OCI-LY7 (cell line): Measurements from ENCODE around the gene XRN2.

Source experiments
- EZH2phosphoT487 ChIP-seq: fragments of 200-600 bp; sonication (generic); IDR thresholded peaks from 2 replicates; pipeline ENCODE4 v1.6.1; 2018; ENCODE audit warnings: low read depth, borderline replicate concordance, mild to moderate bottlenecking, mixed run types, antibody characterized with exemption, low read length, moderate library complexity, mixed read lengths
- TF ChIP-seq, protein P1 (sequence below): fragments of 200-600 bp; sonication (generic); conservative IDR thresholded peaks from 2 replicates; pipeline ENCODE4 v1.5.1; 2014; ENCODE audit warnings: mild to moderate bottlenecking, antibody characterized with exemption, low read length, moderate library complexity, mixed read lengths

DNA sequence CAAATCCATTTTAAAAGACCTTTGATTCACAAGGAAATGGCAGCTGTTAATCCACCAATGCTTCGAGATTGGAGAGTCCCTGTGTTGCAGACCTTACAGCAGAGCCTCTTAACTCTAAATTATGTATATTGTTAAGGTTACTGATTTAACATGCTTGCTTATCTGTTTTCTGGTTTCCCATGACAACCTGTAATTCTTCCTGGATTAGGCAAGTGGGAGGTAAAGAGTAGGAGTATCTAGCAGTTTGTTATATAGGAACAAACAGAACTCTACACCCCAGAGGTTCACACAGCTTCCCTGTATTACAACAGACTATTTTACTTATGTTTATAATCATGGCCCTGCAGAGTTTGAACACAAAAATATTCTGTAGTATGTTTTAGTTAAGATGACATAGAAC, 54.7 kb downstream of the XRN2 start:
- TF ChIP-seq, protein P1, sequence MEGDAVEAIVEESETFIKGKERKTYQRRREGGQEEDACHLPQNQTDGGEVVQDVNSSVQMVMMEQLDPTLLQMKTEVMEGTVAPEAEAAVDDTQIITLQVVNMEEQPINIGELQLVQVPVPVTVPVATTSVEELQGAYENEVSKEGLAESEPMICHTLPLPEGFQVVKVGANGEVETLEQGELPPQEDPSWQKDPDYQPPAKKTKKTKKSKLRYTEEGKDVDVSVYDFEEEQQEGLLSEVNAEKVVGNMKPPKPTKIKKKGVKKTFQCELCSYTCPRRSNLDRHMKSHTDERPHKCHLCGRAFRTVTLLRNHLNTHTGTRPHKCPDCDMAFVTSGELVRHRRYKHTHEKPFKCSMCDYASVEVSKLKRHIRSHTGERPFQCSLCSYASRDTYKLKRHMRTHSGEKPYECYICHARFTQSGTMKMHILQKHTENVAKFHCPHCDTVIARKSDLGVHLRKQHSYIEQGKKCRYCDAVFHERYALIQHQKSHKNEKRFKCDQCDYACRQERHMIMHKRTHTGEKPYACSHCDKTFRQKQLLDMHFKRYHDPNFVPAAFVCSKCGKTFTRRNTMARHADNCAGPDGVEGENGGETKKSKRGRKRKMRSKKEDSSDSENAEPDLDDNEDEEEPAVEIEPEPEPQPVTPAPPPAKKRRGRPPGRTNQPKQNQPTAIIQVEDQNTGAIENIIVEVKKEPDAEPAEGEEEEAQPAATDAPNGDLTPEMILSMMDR: no peak
- no peak for TF ChIP-seq EZH2phosphoT487
